HepG2 (cell line): ENCODE results near the gene RPS6KA2. TPM values are rescaled to one million over a fixed set of nuclear protein-coding genes. Genes with fewer than 3 reads are reported as not detected.
A peak's percentile ranks its signal among the peaks of the same experiment; 100 is the strongest.

Source experiments
- GABPB1 ChIP-seq: IDR thresholded peaks from 2 replicates; pipeline ENCODE4 v1.6.1; 2016; ENCODE audit warnings: mild to moderate bottlenecking, missing genetic modification reagents, moderate library complexity, missing compliant biosample characterization
- HOXD1 ChIP-seq: sonication (generic); formaldehyde crosslinking; IDR thresholded peaks from 2 replicates; pipeline ENCODE4 v1.5.0; 2020; ENCODE audit warnings: missing genetic modification reagents
- MAZ ChIP-seq, 2 experiments: sonication (generic) in 1 of 2; formaldehyde crosslinking in 1 of 2; IDR thresholded peaks; 2 replicates each; pipeline versions ENCODE4 v1.5.0 to v1.6.1; 2012 to 2020; ENCODE audit warnings: low read depth in 2 of 2, mild to moderate bottlenecking in 2 of 2, borderline replicate concordance in 1 of 2, improper control_type of control experiment in 1 of 2, low read length in 1 of 2, missing genetic modification reagents in 1 of 2, moderate library complexity in 1 of 2
- NFYB ChIP-seq: sonication (generic); formaldehyde crosslinking; IDR thresholded peaks from 2 replicates; pipeline ENCODE4 v1.4.0; 2020; ENCODE audit warnings: missing genetic modification reagents
- RFXAP ChIP-seq: sonication (generic); formaldehyde crosslinking; IDR thresholded peaks from 2 replicates; pipeline ENCODE4 v1.4.0; 2020; ENCODE audit warnings: missing genetic modification reagents, borderline replicate concordance
- SP2 ChIP-seq: sonication (generic); formaldehyde crosslinking; IDR thresholded peaks from 2 replicates; pipeline ENCODE4 v1.5.1; 2020; ENCODE audit warnings: mild to moderate bottlenecking, missing genetic modification reagents
- SP5 ChIP-seq: IDR thresholded peaks from 2 replicates; pipeline ENCODE4 v1.6.1; 2016; ENCODE audit warnings: low read depth, borderline replicate concordance
- TCF7 ChIP-seq: sonication (generic); IDR thresholded peaks from 2 replicates; pipeline ENCODE4 v1.6.1; 2016; ENCODE audit warnings: antibody characterized with exemption, low read depth
- TFDP2 ChIP-seq: sonication (generic); formaldehyde crosslinking; IDR thresholded peaks from 2 replicates; pipeline ENCODE4 v1.4.0; 2020; ENCODE audit warnings: missing genetic modification reagents
- USF2 ChIP-seq, 2 experiments: sonication (generic) in 1 of 2; formaldehyde crosslinking in 1 of 2; IDR thresholded peaks; 2 replicates each; pipeline versions ENCODE4 v1.5.1 to v1.6.1; 2011 to 2020; ENCODE audit warnings: borderline replicate concordance in 1 of 2, low read depth in 1 of 2, low read length in 1 of 2, mild to moderate bottlenecking in 1 of 2, missing genetic modification reagents in 1 of 2, moderate library complexity in 1 of 2
- ZBTB25 ChIP-seq: IDR thresholded peaks from 2 replicates; pipeline ENCODE4 v1.6.1; 2018; ENCODE audit warnings: missing genetic modification reagents
- ZBTB43 ChIP-seq: sonication (generic); formaldehyde crosslinking; conservative IDR thresholded peaks from 2 replicates; pipeline ENCODE4 v1.4.0; 2020; ENCODE audit warnings: missing genetic modification reagents
- ZNF143 ChIP-seq: sonication (generic); formaldehyde crosslinking; IDR thresholded peaks from 2 replicates; pipeline ENCODE4 v1.4.0; 2020; ENCODE audit warnings: missing genetic modification reagents
- polyA plus RNA-seq, 8 experiments: library from polyadenylated mRNA; depleted of rRNA in 3 of 8; stranded (reverse) in 7 of 8; unstranded in 1 of 8; fragments of >200 nt; fragmentation: Illumina TruSeq in 4 of 8; extraction: Trizol in 4 of 8; gene quantifications; 2 replicates each; pipeline versions ENCODE4 v1.2.1 to v1.2.3, GENCODE V29; 2011 to 2016; ENCODE audit warnings: low read depth in 4 of 8, missing spikeins in 1 of 8, mixed read lengths in 1 of 8; ENCODE audit not compliant: insufficient read depth in 1 of 8
- total RNA-seq, 5 experiments: library from RNA; depleted of rRNA; stranded (reverse); fragments of >200 nt; fragmentation: Illumina TruSeq; extraction: Trizol; gene quantifications; 2 replicates each; pipeline ENCODE4 v1.2.3, GENCODE V29; 2016; ENCODE audit warnings: low read depth in 1 of 5
- TF ChIP-seq, protein P1 (sequence below): sonication (generic); formaldehyde crosslinking; IDR thresholded peaks from 2 replicates; pipeline ENCODE4 v1.4.0; 2020; ENCODE audit warnings: missing genetic modification reagents

RPS6KA2 gene
- total and polyA plus RNA-seq, 2 of the 13 experiments (the other 11 are each of a cell fraction or from before 2014, with no cell fraction given), result 0.22 to 0.38 TPM

GRCh38 chr6:166627033-166627874 is at the start of gene RPS6KA2 (continued):
- no peak for TF ChIP-seq MAZ (IDR thresholded peaks at IDR 0.05; ENCODE audit: borderline replicate concordance, low read depth, low read length)
- peak; percentile 24 for TF ChIP-seq MAZ (CRISPR knock-in tag; IDR thresholded peaks at IDR 0.05; ENCODE audit: low read depth)
- TF ChIP-seq SP5 (CRISPR knock-in tag), result peak; percentile 20; the same call in 1 of the 2 replicates
- TF ChIP-seq NFYB (CRISPR knock-in tag), result peak; percentile 79
- TF ChIP-seq USF2 (IDR thresholded peaks at IDR 0.05; ENCODE audit: low read depth, low read length), result no peak
- no peak for TF ChIP-seq USF2 (CRISPR knock-in tag; IDR thresholded peaks at IDR 0.05; ENCODE audit: borderline replicate concordance)
- TF ChIP-seq, protein P1, sequence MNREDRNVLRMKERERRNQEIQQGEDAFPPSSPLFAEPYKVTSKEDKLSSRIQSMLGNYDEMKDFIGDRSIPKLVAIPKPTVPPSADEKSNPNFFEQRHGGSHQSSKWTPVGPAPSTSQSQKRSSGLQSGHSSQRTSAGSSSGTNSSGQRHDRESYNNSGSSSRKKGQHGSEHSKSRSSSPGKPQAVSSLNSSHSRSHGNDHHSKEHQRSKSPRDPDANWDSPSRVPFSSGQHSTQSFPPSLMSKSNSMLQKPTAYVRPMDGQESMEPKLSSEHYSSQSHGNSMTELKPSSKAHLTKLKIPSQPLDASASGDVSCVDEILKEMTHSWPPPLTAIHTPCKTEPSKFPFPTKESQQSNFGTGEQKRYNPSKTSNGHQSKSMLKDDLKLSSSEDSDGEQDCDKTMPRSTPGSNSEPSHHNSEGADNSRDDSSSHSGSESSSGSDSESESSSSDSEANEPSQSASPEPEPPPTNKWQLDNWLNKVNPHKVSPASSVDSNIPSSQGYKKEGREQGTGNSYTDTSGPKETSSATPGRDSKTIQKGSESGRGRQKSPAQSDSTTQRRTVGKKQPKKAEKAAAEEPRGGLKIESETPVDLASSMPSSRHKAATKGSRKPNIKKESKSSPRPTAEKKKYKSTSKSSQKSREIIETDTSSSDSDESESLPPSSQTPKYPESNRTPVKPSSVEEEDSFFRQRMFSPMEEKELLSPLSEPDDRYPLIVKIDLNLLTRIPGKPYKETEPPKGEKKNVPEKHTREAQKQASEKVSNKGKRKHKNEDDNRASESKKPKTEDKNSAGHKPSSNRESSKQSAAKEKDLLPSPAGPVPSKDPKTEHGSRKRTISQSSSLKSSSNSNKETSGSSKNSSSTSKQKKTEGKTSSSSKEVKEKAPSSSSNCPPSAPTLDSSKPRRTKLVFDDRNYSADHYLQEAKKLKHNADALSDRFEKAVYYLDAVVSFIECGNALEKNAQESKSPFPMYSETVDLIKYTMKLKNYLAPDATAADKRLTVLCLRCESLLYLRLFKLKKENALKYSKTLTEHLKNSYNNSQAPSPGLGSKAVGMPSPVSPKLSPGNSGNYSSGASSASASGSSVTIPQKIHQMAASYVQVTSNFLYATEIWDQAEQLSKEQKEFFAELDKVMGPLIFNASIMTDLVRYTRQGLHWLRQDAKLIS, result no peak
- no peak for TF ChIP-seq TCF7
- TF ChIP-seq ZNF143 (CRISPR knock-in tag), result no peak
- TF ChIP-seq ZBTB43 (CRISPR knock-in tag), result no peak
- peak; percentile 69; the same call in 1 of the 2 replicates for TF ChIP-seq GABPB1 (CRISPR knock-in tag)
- TF ChIP-seq TFDP2 (CRISPR knock-in tag), result no peak
- TF ChIP-seq HOXD1 (CRISPR knock-in tag), result no peak
- TF ChIP-seq ZBTB25 (CRISPR knock-in tag), result no peak
- peak; percentile 66 for TF ChIP-seq SP2 (CRISPR knock-in tag)
- 0 out of 2 replicates have a peak, but pooled peaks have one; percentile 6 for TF ChIP-seq RFXAP (CRISPR knock-in tag)
